Heart right ventricle (tissue), 16 donors: ENCODE results near the gene MED14. TPM values are rescaled to one million over a fixed set of nuclear protein-coding genes. Genes with fewer than 3 reads are reported as not detected.
A peak's percentile ranks its signal among the peaks of the same experiment; 100 is the strongest.

Source experiments
- ATAC-seq, 8 donors: fragments of 200-7000 bp; cut with Tn5 transposase; one replicate each; pipeline ENCODE4 v1.9.1; 2020; ENCODE audit warnings: mild to moderate bottlenecking in 8 of 8, moderate library complexity in 8 of 8, moderate number of reproducible peaks in 1 of 8
- DNase-seq, 2 donors: peaks; one replicate each; pipeline ENCODE4 v3.0.0-alpha.2; 2020
- H3K27ac ChIP-seq, 10 donors: fragments of 200-600 bp; sonication (generic) in 2 of 10; one replicate each; pipeline versions ENCODE4 v1.5.0 to v1.8.0; 2020 to 2022; ENCODE audit warnings: mild to moderate bottlenecking in 3 of 10
- H3K27me3 ChIP-seq, 7 donors: fragments of 200-600 bp; one replicate each; pipeline ENCODE4 v1.8.0; 2021 to 2022; ENCODE audit warnings: mild to moderate bottlenecking in 2 of 7
- H3K36me3 ChIP-seq, 9 donors: fragments of 200-600 bp; sonication (generic) in 1 of 9; one replicate each; pipeline versions ENCODE4 v1.5.0 to v1.8.0; 2020 to 2022; ENCODE audit warnings: mild to moderate bottlenecking in 2 of 9
- H3K4me1 ChIP-seq, 9 donors: fragments of 200-600 bp; sonication (generic) in 1 of 9; one replicate each; pipeline versions ENCODE4 v1.5.0 to v1.8.0; 2020 to 2022; ENCODE audit warnings: mild to moderate bottlenecking in 4 of 9
- H3K4me3 ChIP-seq, 10 donors: fragments of 200-600 bp; sonication (generic) in 2 of 10; one replicate each; pipeline versions ENCODE4 v1.5.0 to v1.8.0; 2020 to 2022; ENCODE audit warnings: mild to moderate bottlenecking in 7 of 10, moderate library complexity in 2 of 10
- H3K9me3 ChIP-seq, 11 donors: fragments of 200-600 bp in 10 of 11; sonication (generic) in 2 of 11; one replicate each; pipeline versions ENCODE4 v1.5.0 to v1.8.0; 2013 to 2022; ENCODE audit warnings: mild to moderate bottlenecking in 2 of 11, control low read depth in 1 of 11, moderate library complexity in 1 of 11
- WGBS, 2 donors: extraction: QIAGEN DNeasy Blood & Tissue Kit; methylation state at CpG; one replicate each; pipeline ENCODE4 v1.1.7; 2013; ENCODE audit warnings: inconsistent platforms in 1 of 2; 5-methylcytosine and 5-hydroxymethylcytosine counted together
- intact Hi-C, 10 donors: fragments of 100-400 bp; cut with DNase I; formaldehyde crosslinking; loops; one replicate each; pipeline versions ENCODE4 v1.11.1 to v1.14.2; 2022
- polyA plus RNA-seq, 2 donors: library from polyadenylated mRNA; stranded (reverse); fragments of 200-250 nt; gene quantifications; one replicate each; pipeline ENCODE4 v1.2.3, GENCODE V29; 2013
- total RNA-seq, 10 donors: library from RNA; stranded (reverse); fragmentation: NEBNext Ultra II Directional in 3 of 10; extraction: Animal tissue kit (Norgen Biotek cat#: 25700) in 3 of 10; gene quantifications; one replicate each; pipeline versions ENCODE4 v1.2.1 to v1.2.4, GENCODE V29; 2021 to 2023
- TF ChIP-seq, protein P1 (sequence below), 9 donors: fragments of 200-600 bp; sonication (generic) in 2 of 9; IDR thresholded peaks; one replicate each; pipeline versions ENCODE4 v1.5.0 to v1.8.0; 2021 to 2022; ENCODE audit warnings: antibody characterized with exemption in 9 of 9, mild to moderate bottlenecking in 5 of 9, moderate library complexity in 1 of 9
- donor health status: Arrhythmogenic right ventricular cardiomyopathy.
- donor health status: ischemic (EF 13 %, LVEDD 7.1; RV severe dilation, severe dysfunction).
- donor health status: healthy with polysubstance abuse.
- donor health status: DM: no; HTN: yes; CAD: no.
- donor health status: DM: no; HTN: no; CAD: no.
- donor health status: ischemic (EF 25% LVEDD 6.9; RV normal size, moderate dysfunction).
- donor health status: ischemic (EF 25% LVEDD 5.7; RV mildly dilated, moderate dysfunction).
- donor health status: healthy.
- donor health status: DM: yes; HTN: yes; CAD: no.
- donor health status: Ischemic cardiomyopathy.
- donor health status: ischemic (EF 35%, LVEDD 5.7; RV mildly dilated, moderate dysfunction).
- donor health status: nonischemic (EF 11% LVEDD 7.7; RV severe dilation, severe dysfunction).
- donor health status: DM: yes; HTN: yes; CAD: no.
- donor health status: PGD.
- donor health status: ischemic (EF 29% LVEDD 5.4; RV normal size, mild dysfunction).
- donor health status: nonischemic (EF 23%, LVEDD 6.1; RV moderate dilation, normal function).

The MED14 gene
- total and polyA plus RNA-seq, 12 donors, result 7.1 to 44.9 (median 33.1) TPM

DNA sequence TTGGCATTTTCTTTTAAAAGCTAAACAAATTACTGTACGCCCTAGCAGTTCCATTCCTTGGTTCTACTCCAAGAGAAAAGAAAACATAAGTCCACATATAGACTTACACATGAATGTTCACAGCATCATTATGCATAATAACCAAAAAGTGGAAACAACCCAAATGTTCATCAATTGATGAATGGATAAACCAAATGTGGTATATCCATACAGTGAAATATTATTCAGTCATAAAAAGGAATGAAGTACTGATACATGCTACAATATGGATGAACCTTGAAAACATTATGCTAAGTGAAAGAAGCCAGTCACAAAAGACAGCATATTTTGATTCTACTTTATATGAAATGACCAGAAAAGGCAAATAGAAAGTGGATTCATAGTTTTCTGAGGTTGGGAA lies 36.5 kb downstream of the MED14 start:
- Histone ChIP-seq H3K36me3 (peaks cover 0 to 92% (median 4%) of the 10 kb centered on the region in 9 donors), H3K27ac (no peak overlapping the region), H3K9me3 (peaks cover 0 to 4% (median 0%) of the 10 kb centered on the region in 11 donors), H3K4me1 (no peaks in the 10 kb centered on the region), H3K4me3 (no peak overlapping the region), H3K27me3 (peaks cover 0 to 39% (median 0%) of the 10 kb centered on the region in 7 donors)
- ATAC-seq (no peak), DNase-seq (no peak)
- TF ChIP-seq, protein P1, sequence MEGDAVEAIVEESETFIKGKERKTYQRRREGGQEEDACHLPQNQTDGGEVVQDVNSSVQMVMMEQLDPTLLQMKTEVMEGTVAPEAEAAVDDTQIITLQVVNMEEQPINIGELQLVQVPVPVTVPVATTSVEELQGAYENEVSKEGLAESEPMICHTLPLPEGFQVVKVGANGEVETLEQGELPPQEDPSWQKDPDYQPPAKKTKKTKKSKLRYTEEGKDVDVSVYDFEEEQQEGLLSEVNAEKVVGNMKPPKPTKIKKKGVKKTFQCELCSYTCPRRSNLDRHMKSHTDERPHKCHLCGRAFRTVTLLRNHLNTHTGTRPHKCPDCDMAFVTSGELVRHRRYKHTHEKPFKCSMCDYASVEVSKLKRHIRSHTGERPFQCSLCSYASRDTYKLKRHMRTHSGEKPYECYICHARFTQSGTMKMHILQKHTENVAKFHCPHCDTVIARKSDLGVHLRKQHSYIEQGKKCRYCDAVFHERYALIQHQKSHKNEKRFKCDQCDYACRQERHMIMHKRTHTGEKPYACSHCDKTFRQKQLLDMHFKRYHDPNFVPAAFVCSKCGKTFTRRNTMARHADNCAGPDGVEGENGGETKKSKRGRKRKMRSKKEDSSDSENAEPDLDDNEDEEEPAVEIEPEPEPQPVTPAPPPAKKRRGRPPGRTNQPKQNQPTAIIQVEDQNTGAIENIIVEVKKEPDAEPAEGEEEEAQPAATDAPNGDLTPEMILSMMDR (IDR thresholded peaks at IDR 0.05), result no peak
- 94 to 97% methylated on average over 1 of the region's 1 CpG for WGBS, 2 donors
- intact Hi-C loops, result no loop called here

DNA sequence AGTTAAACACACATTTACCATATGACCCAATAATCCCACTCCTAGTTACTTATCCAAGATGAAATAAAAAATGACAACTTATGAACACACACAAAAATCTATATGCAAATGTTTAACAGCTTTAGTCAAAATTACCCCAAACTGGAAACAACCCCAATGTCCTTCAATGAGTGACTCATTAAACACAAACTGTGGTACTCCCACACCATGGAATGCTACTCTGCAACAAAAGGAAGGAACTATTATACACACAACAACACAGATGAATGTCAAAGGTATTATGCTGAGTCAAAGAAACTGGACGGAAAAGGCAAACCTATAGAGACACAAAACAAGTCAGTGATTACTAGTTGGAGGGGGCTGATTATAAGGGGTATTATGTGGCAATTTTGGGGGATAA lies 40.5 kb downstream of the MED14 start:
- WGBS, 2 donors, result 94 to 96% methylated on average over 1 of the region's 1 CpG
- Histone ChIP-seq H3K4me1 (no peaks in the 10 kb centered on the region), H3K27ac (no peak overlapping the region), H3K27me3 (peaks cover 0 to 37% (median 0%) of the 10 kb centered on the region in 7 donors), H3K9me3 (peaks cover 0 to 4% (median 0%) of the 10 kb centered on the region in 11 donors), H3K36me3 (peaks cover 0 to 92% (median 3%) of the 10 kb centered on the region in 9 donors), H3K4me3 (no peak overlapping the region)
- DNase-seq (no peak), ATAC-seq (no peak)
- TF ChIP-seq, protein P1 (IDR thresholded peaks at IDR 0.05), result no peak
- intact Hi-C loops, result no loop called here

DNA sequence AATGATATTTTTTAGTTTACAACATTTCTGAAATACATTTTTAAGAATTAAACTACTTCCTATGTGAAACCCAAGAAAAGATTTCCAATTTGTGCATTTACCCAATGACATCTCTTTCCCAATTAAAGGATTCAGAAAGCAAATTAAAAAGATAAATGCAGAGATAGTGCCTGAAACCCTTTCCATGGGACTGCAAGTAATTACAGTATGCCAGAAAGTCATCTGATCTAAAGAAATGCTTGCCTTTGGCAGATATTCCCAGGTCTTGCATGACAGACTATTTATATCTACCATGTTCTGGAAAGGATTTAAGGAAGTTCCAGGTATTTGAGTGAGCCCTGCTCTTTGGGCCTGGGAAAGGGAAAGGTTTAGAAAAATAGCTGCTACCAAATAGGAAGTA lies 46.4 kb downstream of the MED14 start:
- Histone ChIP-seq H3K27ac (peak overlapping the region in 1 of 10 donors; percentile 36), H3K36me3 (peaks cover 0 to 76% (median 0%) of the 10 kb centered on the region in 9 donors), H3K4me3 (no peak overlapping the region), H3K4me1 (peaks cover 0 to 20% (median 0%) of the 10 kb centered on the region in 9 donors), H3K9me3 (no peaks in the 10 kb centered on the region), H3K27me3 (peaks cover 0 to 62% (median 0%) of the 10 kb centered on the region in 7 donors)
- ATAC-seq (no peak), DNase-seq (no peak)
- TF ChIP-seq, protein P1 (IDR thresholded peaks at IDR 0.05), result no peak
- intact Hi-C loops, result loop anchor here in 1 of 10 donors (10.0 kb wide), 1 partner anchor 106 kb away; no protein-coding TSS in a partner anchor

DNA sequence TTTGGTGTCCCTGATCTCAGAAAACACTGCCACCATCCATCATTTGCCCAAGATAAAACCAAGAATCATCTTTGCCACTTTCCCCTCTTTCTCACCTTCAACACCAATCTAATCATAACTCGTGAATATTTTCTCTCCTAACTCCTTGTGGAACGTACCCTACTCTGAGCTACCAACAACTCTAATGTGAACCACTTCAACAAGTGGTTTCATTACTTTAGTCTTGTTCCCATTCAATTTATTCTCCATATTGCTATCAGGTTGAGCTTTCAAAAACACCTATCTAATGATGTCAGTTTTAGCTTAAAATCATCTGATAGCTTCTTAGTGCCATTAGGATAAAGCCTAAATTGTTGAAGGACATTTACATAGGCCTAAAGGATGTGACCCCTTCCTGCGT lies 48.2 kb downstream of the MED14 start:
- Histone ChIP-seq H3K36me3 (peaks cover 0 to 83% (median 4%) of the 10 kb centered on the region in 9 donors), H3K4me1 (peaks cover 0 to 20% (median 0%) of the 10 kb centered on the region in 9 donors), H3K27me3 (peaks cover 0 to 60% (median 0%) of the 10 kb centered on the region in 7 donors), H3K4me3 (no peak overlapping the region), H3K27ac (no peak overlapping the region), H3K9me3 (no peaks in the 10 kb centered on the region)
- 95 to 100% methylated on average over 3 of the region's 3 CpGs for WGBS, 2 donors
- intact Hi-C loops, result loop anchor here in 1 of 10 donors (10.0 kb wide), 1 partner anchor 108 kb away; no protein-coding TSS in a partner anchor
- ATAC-seq (no peak), DNase-seq (no peak)
- TF ChIP-seq, protein P1 (IDR thresholded peaks at IDR 0.05), result no peak
